Neutrophil (primary cell): ENCODE data around the gene CD27.

Experiments
- H3K27ac ChIP-seq: fragments of 200-600 bp; sonication (generic); 2 replicates; pipeline ENCODE4 v1.5.1; 2016; ENCODE audit warnings: mild to moderate bottlenecking, moderate library complexity
- H3K27me3 ChIP-seq: fragments of 200-600 bp; sonication (generic); 2 replicates; pipeline ENCODE4 v1.6.0; 2016; ENCODE audit warnings: mild to moderate bottlenecking
- H3K36me3 ChIP-seq: fragments of 200-600 bp; sonication (generic); 2 replicates; pipeline ENCODE4 v1.5.1; 2017
- H3K4me1 ChIP-seq, 2 experiments: fragments of 200-600 bp in 1 of 2; sonication (generic) in 1 of 2; 1 replicate in 1 of 2; 2 replicates in 1 of 2; pipeline versions ENCODE4 v1.5.1 to v1.6.1; 2013 to 2016; ENCODE audit warnings: low read depth in 1 of 2, low read length in 1 of 2, mild to moderate bottlenecking in 1 of 2, moderate library complexity in 1 of 2; ENCODE audit not compliant: control insufficient read depth in 1 of 2, insufficient read depth in 1 of 2
- H3K4me3 ChIP-seq, 2 experiments: fragments of 200-600 bp in 1 of 2; sonication (generic) in 1 of 2; 1 replicate in 1 of 2; 2 replicates in 1 of 2; pipeline ENCODE4 v1.5.1; 2013 to 2016; ENCODE audit warnings: low read depth in 1 of 2, low read length in 1 of 2, mild to moderate bottlenecking in 1 of 2, moderate library complexity in 1 of 2
- H3K9me3 ChIP-seq: fragments of 200-600 bp; sonication (generic); 2 replicates; pipeline ENCODE4 v1.5.1; 2016
- TF ChIP-seq, protein P1 (sequence below): fragments of 200-600 bp; sonication (generic); IDR thresholded peaks from 2 replicates; pipeline ENCODE4 v1.5.1; 2016; ENCODE audit warnings: antibody characterized with exemption

CD27 gene

DNA sequence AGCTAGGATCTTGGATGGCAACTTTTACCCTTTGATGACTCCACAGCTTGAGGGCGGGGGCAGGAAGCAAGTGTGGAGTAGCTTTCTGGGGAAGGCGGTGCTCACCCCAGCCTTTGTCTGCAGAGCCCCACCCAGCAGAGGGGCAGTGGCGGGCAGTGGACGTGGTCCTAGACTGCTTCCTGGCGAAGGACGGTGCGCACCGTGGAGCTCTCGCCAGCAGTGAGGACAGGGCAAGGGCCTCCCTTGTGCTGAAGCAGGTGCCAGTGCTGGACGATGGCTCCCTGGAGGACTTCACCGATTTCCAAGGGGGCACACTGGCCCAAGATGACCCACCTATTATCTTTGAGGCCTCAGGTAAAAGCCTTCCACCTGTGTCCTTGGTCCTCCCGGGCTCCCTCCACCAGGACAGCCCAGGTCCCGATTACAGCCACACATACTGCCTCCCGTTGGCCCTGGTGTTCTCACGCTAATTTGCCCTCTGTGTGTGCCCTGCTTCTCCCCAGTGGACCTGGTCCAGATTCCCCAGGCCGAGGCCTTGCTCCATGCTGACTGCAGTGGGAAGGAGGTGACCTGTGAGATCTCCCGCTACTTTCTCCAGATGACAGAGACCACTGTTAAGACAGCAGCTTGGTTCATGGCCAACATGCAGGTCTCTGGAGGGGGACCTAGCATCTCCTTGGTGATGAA, 8.3 kb downstream of the CD27 start:
- TF ChIP-seq, protein P1, sequence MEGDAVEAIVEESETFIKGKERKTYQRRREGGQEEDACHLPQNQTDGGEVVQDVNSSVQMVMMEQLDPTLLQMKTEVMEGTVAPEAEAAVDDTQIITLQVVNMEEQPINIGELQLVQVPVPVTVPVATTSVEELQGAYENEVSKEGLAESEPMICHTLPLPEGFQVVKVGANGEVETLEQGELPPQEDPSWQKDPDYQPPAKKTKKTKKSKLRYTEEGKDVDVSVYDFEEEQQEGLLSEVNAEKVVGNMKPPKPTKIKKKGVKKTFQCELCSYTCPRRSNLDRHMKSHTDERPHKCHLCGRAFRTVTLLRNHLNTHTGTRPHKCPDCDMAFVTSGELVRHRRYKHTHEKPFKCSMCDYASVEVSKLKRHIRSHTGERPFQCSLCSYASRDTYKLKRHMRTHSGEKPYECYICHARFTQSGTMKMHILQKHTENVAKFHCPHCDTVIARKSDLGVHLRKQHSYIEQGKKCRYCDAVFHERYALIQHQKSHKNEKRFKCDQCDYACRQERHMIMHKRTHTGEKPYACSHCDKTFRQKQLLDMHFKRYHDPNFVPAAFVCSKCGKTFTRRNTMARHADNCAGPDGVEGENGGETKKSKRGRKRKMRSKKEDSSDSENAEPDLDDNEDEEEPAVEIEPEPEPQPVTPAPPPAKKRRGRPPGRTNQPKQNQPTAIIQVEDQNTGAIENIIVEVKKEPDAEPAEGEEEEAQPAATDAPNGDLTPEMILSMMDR, result no peak
- peak overlapping the region; percentile 79 to 87 for H3K4me3 ChIP-seq
- H3K4me1 ChIP-seq, result peaks cover 29% of the 10 kb centered on the region in 2 experiments
- H3K36me3 ChIP-seq, result peaks cover 42% of the 10 kb centered on the region
- H3K27me3 ChIP-seq, result no peaks in the 10 kb centered on the region
- H3K27ac ChIP-seq, result peak overlapping the region; percentile 93
- no peaks in the 10 kb centered on the region for H3K9me3 ChIP-seq

DNA sequence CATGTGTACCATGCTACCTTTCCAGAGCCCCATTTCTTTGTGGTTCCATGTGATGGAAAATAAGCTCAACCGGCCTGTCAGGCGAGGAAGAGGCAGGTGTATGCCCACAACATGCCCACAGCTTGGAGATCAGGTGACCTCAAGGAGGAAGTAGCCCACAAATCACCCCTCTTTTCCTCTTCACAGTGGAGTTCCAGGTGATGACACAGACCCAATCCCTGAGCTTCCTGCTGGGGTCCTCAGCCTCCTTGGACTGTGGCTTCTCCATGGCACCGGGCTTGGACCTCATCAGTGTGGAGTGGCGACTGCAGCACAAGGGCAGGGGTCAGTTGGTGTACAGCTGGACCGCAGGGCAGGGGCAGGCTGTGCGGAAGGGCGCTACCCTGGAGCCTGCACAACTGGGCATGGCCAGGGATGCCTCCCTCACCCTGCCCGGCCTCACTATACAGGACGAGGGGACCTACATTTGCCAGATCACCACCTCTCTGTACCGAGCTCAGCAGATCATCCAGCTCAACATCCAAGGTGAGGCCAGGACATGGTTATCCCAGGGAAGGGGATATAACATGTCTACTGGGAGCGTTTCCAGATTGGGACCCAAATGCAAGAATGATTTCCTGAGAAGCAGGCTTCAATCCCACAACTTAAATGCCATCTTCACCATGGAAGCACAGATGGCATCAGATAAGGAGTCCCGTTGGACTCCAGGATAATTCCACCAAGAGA, 12.6 kb downstream of the CD27 start:
- Histone ChIP-seq H3K4me3 (no peak overlapping the region), H3K36me3 (peaks cover 66% of the 10 kb centered on the region), H3K27ac (peak overlapping the region; percentile 61), H3K4me1 (peaks cover 44 to 52% of the 10 kb centered on the region in 2 experiments), H3K9me3 (no peaks in the 10 kb centered on the region), H3K27me3 (no peaks in the 10 kb centered on the region)
- TF ChIP-seq, protein P1, result no peak

DNA sequence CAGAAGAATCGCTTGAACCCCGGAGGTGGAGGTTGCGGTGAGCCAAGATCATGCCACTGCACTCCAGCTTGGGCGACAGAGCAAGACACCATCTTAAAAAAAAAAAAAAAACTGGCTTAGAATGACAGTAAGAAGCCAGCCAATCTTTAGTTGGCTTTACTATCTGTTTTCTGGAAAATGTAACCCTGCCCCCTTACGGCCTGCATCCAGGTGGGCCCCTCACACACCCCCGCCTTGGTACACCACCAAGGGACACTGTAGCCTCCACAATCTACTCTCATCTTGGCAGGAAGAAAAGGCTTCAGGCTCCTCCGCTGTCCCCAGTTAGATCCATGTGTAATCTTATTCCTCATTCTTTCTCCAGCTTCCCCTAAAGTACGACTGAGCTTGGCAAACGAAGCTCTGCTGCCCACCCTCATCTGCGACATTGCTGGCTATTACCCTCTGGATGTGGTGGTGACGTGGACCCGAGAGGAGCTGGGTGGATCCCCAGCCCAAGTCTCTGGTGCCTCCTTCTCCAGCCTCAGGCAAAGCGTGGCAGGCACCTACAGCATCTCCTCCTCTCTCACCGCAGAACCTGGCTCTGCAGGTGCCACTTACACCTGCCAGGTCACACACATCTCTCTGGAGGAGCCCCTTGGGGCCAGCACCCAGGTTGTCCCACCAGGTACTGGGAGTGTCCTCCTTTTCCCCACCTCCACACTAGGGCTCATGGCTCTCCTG, 13.7 kb downstream of the CD27 start:
- Histone ChIP-seq H3K4me1 (peaks cover 46 to 52% of the 10 kb centered on the region in 2 experiments), H3K27ac (peak overlapping the region; percentile 96), H3K4me3 (no peak overlapping the region), H3K9me3 (no peaks in the 10 kb centered on the region), H3K27me3 (no peaks in the 10 kb centered on the region), H3K36me3 (peaks cover 72% of the 10 kb centered on the region)
- TF ChIP-seq, protein P1, result no peak

DNA sequence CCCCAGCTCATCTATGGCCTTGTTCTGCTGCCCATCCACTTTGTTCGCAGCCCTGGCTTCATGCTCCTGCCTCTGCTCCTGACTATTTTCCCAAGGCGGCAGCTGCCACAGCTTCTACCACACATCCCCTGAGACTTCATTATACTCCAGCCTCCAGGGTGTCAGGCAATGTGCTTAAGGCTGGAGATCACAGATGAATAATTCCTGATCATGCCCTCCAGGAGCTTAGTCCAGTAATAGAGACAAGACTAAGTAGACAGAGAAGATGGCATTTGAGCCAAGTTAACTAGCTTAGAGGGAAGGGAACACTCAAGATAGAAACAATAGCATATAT, 14.2 kb downstream of the CD27 start:
- peaks cover 51 to 57% of the 10 kb centered on the region in 2 experiments for H3K4me1 ChIP-seq
- peak overlapping the region; percentile 96 for H3K27ac ChIP-seq
- H3K36me3 ChIP-seq, result peaks cover 72% of the 10 kb centered on the region

DNA sequence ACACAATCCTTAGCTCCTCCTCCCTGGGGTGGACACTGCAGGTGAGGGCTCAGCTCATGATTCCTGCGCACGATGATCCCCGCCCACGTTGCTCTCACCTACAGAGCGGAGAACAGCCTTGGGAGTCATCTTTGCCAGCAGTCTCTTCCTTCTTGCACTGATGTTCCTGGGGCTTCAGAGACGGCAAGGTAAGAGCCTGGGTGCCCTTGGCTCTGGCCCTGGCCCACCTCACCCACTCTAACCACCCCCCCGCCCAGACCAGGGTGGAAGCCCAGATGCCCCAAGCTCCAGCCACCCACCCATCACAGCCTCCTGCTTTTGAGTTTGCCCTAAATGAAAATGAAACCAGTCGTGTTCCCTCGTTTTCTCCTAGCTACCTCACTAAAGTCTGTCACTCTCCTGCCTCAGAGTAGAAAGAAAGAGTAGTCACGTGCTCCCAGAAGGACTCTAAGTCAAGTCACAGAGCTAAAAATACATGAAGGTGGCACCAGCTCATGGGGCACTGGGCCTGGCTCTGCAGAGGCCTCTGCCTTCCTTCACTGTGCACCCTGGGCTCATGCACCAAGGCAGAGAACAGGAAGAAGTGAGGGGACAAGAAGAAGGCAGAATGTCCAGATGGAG, 16.1 kb downstream of the CD27 start:
- no peaks in the 10 kb centered on the region for H3K9me3 ChIP-seq
- H3K4me3 ChIP-seq, result peak overlapping the region; percentile 19 to 57
- peaks cover 66 to 69% of the 10 kb centered on the region in 2 experiments for H3K4me1 ChIP-seq
- no peaks in the 10 kb centered on the region for H3K27me3 ChIP-seq
- TF ChIP-seq, protein P1, result no peak
- peak overlapping the region; percentile 96 for H3K27ac ChIP-seq
- peaks cover 73% of the 10 kb centered on the region for H3K36me3 ChIP-seq

More for the DNA sequence above, 14.2 kb downstream of the CD27 start:
- Histone ChIP-seq H3K4me3 (no peak overlapping the region), H3K27me3 (no peaks in the 10 kb centered on the region), H3K9me3 (no peaks in the 10 kb centered on the region)
- TF ChIP-seq, protein P1, result no peak
